Left ventricle myocardium inferior (tissue), 1 donor: ENCODE results near the gene PARD3B. TPM values are rescaled to one million over a fixed set of nuclear protein-coding genes. Genes with fewer than 3 reads are reported as not detected.

Experiments used
- DNase-seq: peaks from one replicate; pipeline ENCODE4 v3.0.0-alpha.2; 2020
- H3K27ac ChIP-seq: fragments of 200-600 bp; replicated peaks from 2 replicates; pipeline ENCODE4 v1.8.0; 2021
- H3K27me3 ChIP-seq: fragments of 200-600 bp; 2 replicates; pipeline ENCODE4 v1.8.0; 2021; ENCODE audit warnings: low read depth
- H3K36me3 ChIP-seq: fragments of 200-600 bp; 2 replicates; pipeline ENCODE4 v1.8.0; 2021
- H3K4me1 ChIP-seq: fragments of 200-600 bp; 2 replicates; pipeline ENCODE4 v1.8.0; 2021
- H3K4me3 ChIP-seq: fragments of 200-600 bp; 2 replicates; pipeline ENCODE4 v1.8.0; 2021; ENCODE audit warnings: mild to moderate bottlenecking, moderate library complexity
- H3K9me3 ChIP-seq: fragments of 200-600 bp; replicated peaks from 2 replicates; pipeline ENCODE4 v1.8.0; 2021
- CTCF ChIP-seq: fragments of 200-600 bp; IDR thresholded peaks from 2 replicates; pipeline ENCODE4 v1.8.0; 2021; ENCODE audit warnings: antibody characterized with exemption, mild to moderate bottlenecking, borderline replicate concordance
- intact Hi-C: fragments of 100-400 bp; cut with micrococcal nuclease; formaldehyde crosslinking; loops from one replicate; pipeline ENCODE4 v1.11.0; 2022
- total RNA-seq: library from RNA; stranded (reverse); fragmentation: NEBNext Ultra II Directional; extraction: Animal tissue kit (Norgen Biotek cat#: 25700); gene quantifications from one replicate; pipeline ENCODE4 v1.2.1, GENCODE V29; 2021
- donor health status: DM: no; HTN: yes; CAD: no; lungs with severe emphysema.

Gene PARD3B
- total RNA-seq, 1 donor from 2014 or later, result 9.1 TPM

DNA sequence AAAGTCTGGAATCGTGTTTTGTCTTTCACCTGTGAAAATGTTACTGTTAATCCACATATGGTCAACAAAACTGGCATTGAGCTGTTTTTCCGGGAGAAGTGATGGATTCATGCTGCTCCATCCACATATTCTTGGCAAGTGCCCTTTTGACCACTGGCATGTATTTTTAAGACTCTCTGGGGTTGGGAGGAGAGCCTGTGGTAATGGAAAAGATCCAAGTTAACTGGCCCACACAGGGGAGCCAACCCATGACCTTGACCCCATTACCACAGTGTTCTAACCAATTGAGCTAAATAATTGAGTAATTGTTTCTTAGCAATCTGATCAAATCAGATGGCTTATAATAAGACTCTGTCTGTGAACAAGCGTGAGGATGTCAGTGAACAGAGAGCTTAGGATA is 840.8 kb downstream of the PARD3B start:
- no peak for DNase-seq
- intact Hi-C loops, result no loop called here
- H3K4me3 ChIP-seq, result no peak overlapping the region
- no peaks in the 10 kb centered on the region for H3K9me3 ChIP-seq
- no peaks in the 10 kb centered on the region for H3K4me1 ChIP-seq
- no peaks in the 10 kb centered on the region for H3K27me3 ChIP-seq
- TF ChIP-seq CTCF, result no peak
- H3K27ac ChIP-seq, result no peak overlapping the region
- H3K36me3 ChIP-seq, result no peaks in the 10 kb centered on the region

- H3K27ac ChIP-seq, result no peak overlapping the region
- no peaks in the 10 kb centered on the region for H3K36me3 ChIP-seq
- H3K9me3 ChIP-seq, result no peaks in the 10 kb centered on the region
- H3K4me1 ChIP-seq, result no peaks in the 10 kb centered on the region
- intact Hi-C loops, result no loop called here
- DNase-seq, result no peak
- no peaks in the 10 kb centered on the region for H3K27me3 ChIP-seq
- no peak overlapping the region for H3K4me3 ChIP-seq
- TF ChIP-seq CTCF, result no peak
Measured at GRCh38 chr2:205387350-205388055, 842.2 kb downstream of the PARD3B start.

DNA sequence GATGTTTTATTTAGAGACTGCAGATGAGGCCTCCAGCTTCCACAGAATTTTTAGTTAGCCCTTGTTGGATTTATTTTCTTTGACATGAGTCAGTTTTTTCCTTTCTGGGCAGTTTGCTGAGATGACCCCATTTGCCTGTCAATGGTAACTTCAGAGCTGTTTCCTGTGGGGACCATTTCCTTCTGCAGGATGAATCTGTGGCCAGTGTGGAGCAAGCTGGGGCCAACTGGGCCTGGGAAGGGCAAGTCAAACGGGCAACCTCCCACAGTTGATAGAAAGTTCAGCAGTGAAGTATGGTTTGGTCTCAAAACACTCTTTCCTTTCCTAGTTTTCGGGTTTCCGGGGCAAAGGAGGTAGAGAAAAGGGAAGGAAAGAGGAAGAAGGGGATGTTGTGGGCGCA is 845.6 kb downstream of the PARD3B start:
- Histone ChIP-seq H3K4me3 (no peak overlapping the region), H3K9me3 (no peaks in the 10 kb centered on the region), H3K27ac (no peak overlapping the region), H3K4me1 (no peaks in the 10 kb centered on the region), H3K27me3 (no peaks in the 10 kb centered on the region), H3K36me3 (no peaks in the 10 kb centered on the region)
- DNase-seq, result no peak
- TF ChIP-seq CTCF, result no peak
- intact Hi-C loops, result no loop called here

DNA sequence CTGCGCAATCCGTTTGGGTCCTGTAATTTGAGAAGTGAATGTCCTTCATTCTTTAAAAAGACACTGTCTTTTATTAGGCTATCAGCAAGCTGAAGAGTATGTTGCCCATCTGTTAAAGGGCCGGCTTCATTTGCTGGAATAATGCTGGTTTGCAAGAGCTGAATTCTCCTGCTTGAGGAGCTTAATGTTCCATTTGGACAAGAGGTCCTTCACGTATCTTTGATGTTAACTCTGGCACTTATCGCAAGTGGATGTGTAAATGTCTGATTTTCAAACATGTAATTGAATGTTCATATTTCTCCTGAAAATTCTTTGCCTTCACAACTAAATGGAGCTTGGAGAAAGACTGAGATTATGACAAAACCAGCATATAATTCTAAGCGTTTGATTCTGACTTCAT is 856.2 kb downstream of the PARD3B start:
- Histone ChIP-seq H3K9me3 (no peaks in the 10 kb centered on the region), H3K36me3 (no peaks in the 10 kb centered on the region), H3K4me1 (peaks cover 11% of the 10 kb centered on the region), H3K27me3 (no peaks in the 10 kb centered on the region), H3K4me3 (no peak overlapping the region), H3K27ac (no peak overlapping the region)
- intact Hi-C loops, result no loop called here
- DNase-seq, result no peak
- no peak for TF ChIP-seq CTCF

DNA sequence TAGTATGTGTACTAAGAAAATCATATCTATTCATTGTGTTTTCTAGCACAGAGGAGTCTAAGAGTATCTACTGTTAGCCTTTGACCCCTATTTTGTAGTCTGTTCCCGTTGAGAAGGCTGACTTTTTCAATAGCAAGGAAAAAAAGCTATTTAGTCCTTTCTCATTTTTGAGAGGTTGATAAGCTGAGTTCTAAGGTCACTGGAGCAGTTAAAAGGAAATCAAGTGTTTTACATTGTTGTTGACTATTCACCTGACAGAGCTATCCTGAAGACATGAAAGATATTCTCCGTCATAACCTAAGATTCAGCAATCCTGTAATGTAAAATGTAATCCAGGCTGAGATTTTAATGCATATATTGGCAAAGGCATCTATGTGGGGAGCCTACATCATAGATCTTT is 856.7 kb downstream of the PARD3B start:
- Histone ChIP-seq H3K4me1 (peaks cover 11% of the 10 kb centered on the region), H3K4me3 (no peak overlapping the region), H3K27ac (no peak overlapping the region), H3K27me3 (no peaks in the 10 kb centered on the region), H3K36me3 (no peaks in the 10 kb centered on the region), H3K9me3 (no peaks in the 10 kb centered on the region)
- no peak for DNase-seq
- TF ChIP-seq CTCF, result no peak
- intact Hi-C loops, result no loop called here
